Caco-2 (cell line): Measurements from ENCODE around the gene BAZ2B. TPM values are rescaled to one million over a fixed set of nuclear protein-coding genes. Genes with fewer than 3 reads are reported as not detected.

Experiments used
- BruUV-seq: library from RNA; stranded (reverse); fragments of 400-500 nt; replicated peaks from 2 replicates; lab custom pipeline; 2021; lab: Mats Ljungman, UMichigan
- CTCF ChIA-PET: fragments of 300-600 bp; sonication (Branson Sonifier 250); formaldehyde crosslinking; loops from one replicate; lab custom pipeline; 2022; ENCODE audit warnings: antibody characterized with exemption; lab: Charles Lee
- POLR2A ChIA-PET: fragments of 300-600 bp; sonication (Branson Sonifier 250); formaldehyde crosslinking; loops from one replicate; lab custom pipeline; 2022; ENCODE audit warnings: antibody characterized with exemption; lab: Charles Lee
- DNase-seq, 2 experiments: peaks; one replicate each; pipeline versions ENCODE4 v3.0.0 to v3.0.0-alpha.2; 2020 to 2022
- H3K27me3 ChIP-seq: replicated peaks from 2 replicates; pipeline ENCODE4 v1.6.0; 2011; ENCODE audit warnings: low read length; ENCODE audit not compliant: control insufficient read depth, insufficient read depth
- H3K36me3 ChIP-seq: 2 replicates; pipeline ENCODE4 v1.5.1; 2011; ENCODE audit warnings: low read length; ENCODE audit not compliant: control insufficient read depth, insufficient read depth
- H3K4me1 ChIP-seq: fragments of 250-450 bp; sonication (Bioruptor Pico); 2 replicates; pipeline ENCODE4 v1.5.1; 2020; ENCODE audit warnings: mild to moderate bottlenecking
- H3K4me3 ChIP-seq: 2 replicates; pipeline ENCODE4 v1.5.1; 2011; ENCODE audit warnings: low read depth, mild to moderate bottlenecking, control low read depth, low read length
- H3K9me3 ChIP-seq: fragments of 250-450 bp; sonication (Bioruptor Pico); 2 replicates; pipeline ENCODE4 v1.5.1; 2020; ENCODE audit warnings: mild to moderate bottlenecking, moderate library complexity
- H3K27ac Mint-ChIP-seq: one replicate; pipeline ENCODE4 v1.8.0; 2022; ENCODE audit warnings: mixed read lengths; ENCODE audit not compliant: unreplicated experiment
- H3K27me3 Mint-ChIP-seq: one replicate; pipeline ENCODE4 v1.8.0; 2022; ENCODE audit warnings: mixed read lengths; ENCODE audit not compliant: insufficient read depth, unreplicated experiment
- H3K36me3 Mint-ChIP-seq: one replicate; pipeline ENCODE4 v1.8.0; 2022; ENCODE audit warnings: mild to moderate bottlenecking, mixed read lengths; ENCODE audit not compliant: insufficient read depth, unreplicated experiment
- H3K4me1 Mint-ChIP-seq: one replicate; pipeline ENCODE4 v1.8.0; 2022; ENCODE audit warnings: low read depth, mixed read lengths; ENCODE audit not compliant: unreplicated experiment
- H3K4me3 Mint-ChIP-seq: one replicate; pipeline ENCODE4 v1.8.0; 2022; ENCODE audit warnings: mild to moderate bottlenecking, moderate library complexity, mixed read lengths; ENCODE audit not compliant: unreplicated experiment
- H3K9me3 Mint-ChIP-seq: one replicate; pipeline ENCODE4 v1.8.0; 2022; ENCODE audit warnings: mixed read lengths; ENCODE audit not compliant: unreplicated experiment
- CTCF ChIP-seq, 2 experiments: fragments of 200-600 bp in 1 of 2; IDR thresholded peaks; 1 replicate in 1 of 2; 2 replicates in 1 of 2; pipeline versions ENCODE4 v1.5.1 to v1.8.0; 2011 to 2022; ENCODE audit warnings: antibody characterized with exemption in 1 of 2, control low read depth in 1 of 2, inconsistent platforms in 1 of 2, low read depth in 1 of 2, low read length in 1 of 2, mild to moderate bottlenecking in 1 of 2, moderate library complexity in 1 of 2; ENCODE audit not compliant: insufficient read depth in 1 of 2, severe bottlenecking in 1 of 2, unreplicated experiment in 1 of 2
- intact Hi-C: fragments of 100-400 bp; cut with micrococcal nuclease; formaldehyde crosslinking; loops from one replicate; pipeline ENCODE4 v1.10.0; 2022; ENCODE audit not compliant: unreplicated experiment
- total RNA-seq: library from RNA; stranded (reverse); gene quantifications from 2 replicates; pipeline ENCODE4 v1.2.3, GENCODE V29; 2022

Gene BAZ2B
- total RNA-seq, 1 experiment from 2014 or later: 32.9 TPM

GRCh38 chr2:159297042-159297707, 319.2 kb downstream of the BAZ2B start:
- CTCF ChIA-PET: interaction anchor here (0.6 kb wide), 1 partner anchor 9 kb away, joined by 3 read pairs; no protein-coding TSS in a partner anchor
- no peaks in the 10 kb centered on the region for H3K36me3 ChIP-seq
- POLR2A ChIA-PET: no interaction called here
- Mint-ChIP-seq H3K4me3 (no peak overlapping the region), H3K4me1 (peaks cover 2% of the 10 kb centered on the region), H3K27me3 (no peaks in the 10 kb centered on the region), H3K36me3 (no peaks in the 10 kb centered on the region), H3K27ac (no peak overlapping the region), H3K9me3 (no peaks in the 10 kb centered on the region)
- H3K27me3 ChIP-seq: no peaks in the 10 kb centered on the region
- intact Hi-C loops: no loop called here
- no peak for TF ChIP-seq CTCF (IDR thresholded peaks at IDR 0.05; ENCODE audit: insufficient read depth in 1 of 2, low read depth in 1 of 2, low read length in 1 of 2, severe bottlenecking in 1 of 2, unreplicated experiment in 1 of 2)
- H3K4me3 ChIP-seq: no peak overlapping the region
- no peaks in the 10 kb centered on the region for H3K9me3 ChIP-seq
- H3K4me1 ChIP-seq: 0 out of 2 replicates have a peak, but pooled peaks cover 2% of the 10 kb centered on the region
- no peak for DNase-seq
- no TSS peak for BruUV-seq

DNA sequence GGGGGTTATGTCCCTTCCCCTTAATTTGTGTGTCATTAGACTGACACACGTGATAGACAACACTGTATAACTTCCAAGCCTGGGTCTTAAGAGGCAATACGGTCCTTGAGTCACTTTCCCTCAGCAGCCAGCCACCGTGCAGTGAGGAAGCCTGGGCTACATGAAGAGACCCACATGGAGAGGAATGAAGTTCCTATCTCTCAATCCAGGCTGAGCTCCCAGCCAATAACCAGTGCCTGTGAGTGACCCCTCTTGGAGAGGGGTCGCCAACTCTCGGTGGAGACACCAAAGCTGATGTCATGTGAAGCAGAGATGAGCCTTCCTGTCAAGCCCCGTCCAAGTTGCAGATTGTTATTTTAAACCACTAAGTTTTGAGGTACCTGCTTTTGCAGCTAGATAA, 324.2 kb downstream of the BAZ2B start:
- intact Hi-C loops: no loop called here
- POLR2A ChIA-PET: no interaction called here
- peaks cover 17% of the 10 kb centered on the region for H3K4me1 Mint-ChIP-seq
- H3K27ac Mint-ChIP-seq: no peak overlapping the region
- H3K36me3 Mint-ChIP-seq: no peaks in the 10 kb centered on the region
- Histone ChIP-seq H3K9me3 (no peaks in the 10 kb centered on the region), H3K36me3 (no peaks in the 10 kb centered on the region), H3K27me3 (no peaks in the 10 kb centered on the region), H3K4me1 (peaks cover 6% of the 10 kb centered on the region; the same call in 1 of the 2 replicates), H3K4me3 (no peak overlapping the region)
- H3K4me3 Mint-ChIP-seq: no peak overlapping the region
- no peaks in the 10 kb centered on the region for H3K27me3 Mint-ChIP-seq
- CTCF ChIA-PET: no interaction called here
- no peak for TF ChIP-seq CTCF (IDR thresholded peaks at IDR 0.05; ENCODE audit: insufficient read depth in 1 of 2, low read depth in 1 of 2, low read length in 1 of 2, severe bottlenecking in 1 of 2, unreplicated experiment in 1 of 2)
- no peak for DNase-seq
- no TSS peak for BruUV-seq
- H3K9me3 Mint-ChIP-seq: no peaks in the 10 kb centered on the region

DNA sequence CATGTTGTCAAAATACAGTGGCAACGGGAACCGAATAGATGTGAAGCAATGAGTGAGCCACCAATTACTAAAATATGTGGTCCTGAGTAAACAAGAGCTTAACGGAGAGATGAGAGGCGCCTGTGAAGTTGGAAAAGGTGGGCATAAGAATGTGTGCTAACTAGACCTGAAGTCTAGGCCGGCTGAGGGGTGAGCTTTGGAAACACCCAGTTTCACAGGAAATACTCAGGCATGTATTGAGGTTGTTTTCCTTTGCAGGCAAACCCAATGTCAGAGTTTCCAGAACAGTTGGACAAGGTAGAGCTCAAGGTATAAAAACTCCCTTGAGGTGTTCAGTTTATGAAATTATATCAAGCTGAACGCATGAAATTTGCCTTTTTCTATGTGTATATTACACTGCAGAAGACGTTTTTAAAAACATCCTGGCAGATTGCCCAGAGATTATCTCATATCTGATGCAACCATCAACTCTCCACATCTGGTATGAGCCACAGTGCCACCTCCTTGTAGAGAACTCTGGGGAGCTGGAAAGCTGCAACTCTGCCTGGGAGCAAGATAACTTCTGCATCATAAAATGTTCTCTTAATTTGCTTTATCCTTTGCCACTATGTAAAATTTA, 325.9 kb downstream of the BAZ2B start:
- no peak for TF ChIP-seq CTCF (IDR thresholded peaks at IDR 0.05; ENCODE audit: insufficient read depth in 1 of 2, low read depth in 1 of 2, low read length in 1 of 2, severe bottlenecking in 1 of 2, unreplicated experiment in 1 of 2)
- H3K4me1 Mint-ChIP-seq: peaks cover 18% of the 10 kb centered on the region
- BruUV-seq: no TSS peak
- peaks cover 5% of the 10 kb centered on the region for H3K4me1 ChIP-seq
- ChIA-PET POLR2A (no interaction called here), CTCF (no interaction called here)
- no peaks in the 10 kb centered on the region for H3K36me3 Mint-ChIP-seq
- no peak overlapping the region for H3K4me3 ChIP-seq
- no peaks in the 10 kb centered on the region for H3K36me3 ChIP-seq
- no peak for DNase-seq
- no peak overlapping the region for H3K27ac Mint-ChIP-seq
- H3K4me3 Mint-ChIP-seq: no peak overlapping the region
- no peaks in the 10 kb centered on the region for H3K27me3 ChIP-seq
- intact Hi-C loops: no loop called here
- no peaks in the 10 kb centered on the region for H3K9me3 Mint-ChIP-seq
- no peaks in the 10 kb centered on the region for H3K9me3 ChIP-seq
- H3K27me3 Mint-ChIP-seq: no peaks in the 10 kb centered on the region
